Measurements from ENCODE around the gene MAST1.
A peak's percentile ranks its signal among the peaks of the same experiment; 100 is the strongest.
"Not testable (repeated sequence)": the region's sequence is repeated elsewhere in the genome, so short reads cannot be mapped to it uniquely, and the experiment has no call there.

The MAST1 gene

DNA sequence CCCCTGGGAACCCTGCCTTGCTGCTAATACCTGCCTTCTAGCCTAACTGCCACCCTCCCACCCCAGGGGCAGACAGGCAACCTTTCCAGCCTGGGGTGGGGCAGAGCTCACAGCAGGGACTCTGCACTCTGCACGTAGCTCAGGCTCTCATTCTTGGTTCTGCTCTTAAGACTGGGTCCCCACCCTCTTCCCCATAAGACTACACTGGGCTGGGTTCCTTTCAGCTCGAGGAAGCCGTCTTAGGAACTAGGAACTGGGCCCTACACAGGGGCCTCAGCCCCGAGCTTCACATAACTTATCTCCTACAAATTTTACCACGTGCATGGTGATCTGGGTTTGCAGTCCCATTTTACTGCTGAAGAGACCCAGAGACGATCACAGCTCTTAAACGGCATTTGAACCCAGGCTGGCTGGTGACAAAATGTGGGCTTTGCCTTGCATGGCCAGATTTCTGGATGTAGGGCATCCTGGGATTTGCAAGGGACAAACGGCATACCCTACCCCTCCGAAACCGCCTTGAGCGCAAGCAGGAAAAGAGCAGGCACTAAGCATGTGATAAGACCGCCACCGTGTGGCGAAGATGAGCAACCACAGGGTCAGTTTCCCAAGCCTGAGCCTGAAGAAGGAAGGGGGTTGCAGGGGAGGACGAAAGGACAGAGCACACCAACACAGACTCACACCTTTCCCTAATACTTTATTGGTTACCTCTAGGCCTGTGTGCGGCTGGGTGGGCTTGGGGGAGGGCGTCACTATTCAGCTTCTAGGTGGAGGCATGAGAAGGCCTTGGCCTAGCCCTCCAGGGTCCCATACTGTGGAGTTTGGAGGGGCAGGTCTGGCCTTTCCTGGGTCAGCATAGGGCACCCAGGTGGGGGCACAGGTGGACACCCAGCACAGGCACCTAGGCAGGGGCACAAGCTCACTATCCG lies 41.9 kb upstream of the MAST1 start:
- Mint-ChIP-seq H3K27me3 (peaks cover 8% of the 10 kb centered on the region), H3K36me3 (ENCODE audit: low read depth) (peaks cover 52% of the 10 kb centered on the region), H3K4me1 (ENCODE audit: low read depth) (peaks cover 39% of the 10 kb centered on the region), H3K4me3 (peak overlapping the region; percentile 70), H3K9me3 (no peaks in the 10 kb centered on the region), H3K27ac (no peak overlapping the region)
- intact Hi-C loops (cut with micrococcal nuclease), result loop anchor here (1.0 kb wide), 2 partner anchors 19 to 36 kb away; no protein-coding TSS in a partner anchor

DNA sequence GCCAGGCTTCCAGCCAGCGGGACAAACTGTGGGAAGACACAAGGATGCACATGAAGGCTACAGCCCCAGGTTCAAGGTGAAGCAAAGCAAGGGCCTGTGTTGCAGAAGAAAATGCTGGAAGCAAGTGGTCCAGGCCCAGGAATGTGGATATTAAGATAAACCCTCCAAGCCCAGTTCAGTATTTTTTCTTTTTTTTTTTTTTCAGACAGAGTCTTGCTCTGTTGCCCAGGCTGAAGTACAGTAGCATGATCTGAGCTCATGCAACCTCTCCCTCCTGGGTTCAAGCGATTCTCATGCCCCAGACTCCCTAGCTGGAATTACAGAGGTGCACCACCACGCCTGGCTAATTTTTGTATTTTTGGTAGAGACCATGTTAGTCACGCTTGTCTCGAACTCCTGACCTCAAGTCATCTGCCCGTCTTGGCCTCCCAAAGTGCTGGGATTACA lies 41.2 kb upstream of the MAST1 start:
- Mint-ChIP-seq H3K36me3 (ENCODE audit: low read depth) (peaks cover 45% of the 10 kb centered on the region), H3K9me3 (no peaks in the 10 kb centered on the region), H3K4me3 (no peak overlapping the region), H3K27ac (no peak overlapping the region), H3K4me1 (ENCODE audit: low read depth) (peaks cover 46% of the 10 kb centered on the region), H3K27me3 (peaks cover 16% of the 10 kb centered on the region)
- intact Hi-C loops (cut with micrococcal nuclease), result no loop called here

DNA sequence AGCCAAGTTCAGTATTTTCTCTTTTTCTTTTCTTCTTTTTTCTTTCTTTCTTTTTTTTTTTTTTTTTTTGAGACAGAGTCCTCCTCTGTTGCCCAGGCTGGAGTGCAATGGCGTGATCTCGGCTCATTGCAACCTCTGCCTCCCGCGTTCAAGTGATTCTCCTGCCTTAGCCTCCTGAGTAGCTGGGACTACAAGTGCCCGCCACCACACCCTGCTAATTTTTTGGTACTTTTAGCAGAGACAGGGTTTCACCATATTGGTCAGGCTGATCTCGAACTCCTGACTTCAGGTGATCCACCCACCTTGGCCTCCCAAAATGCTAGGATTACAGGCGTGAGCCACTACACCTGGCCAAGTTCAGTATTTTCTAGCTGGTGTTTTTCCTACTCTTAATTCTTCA lies 40.7 kb upstream of the MAST1 start:
- H3K4me3 Mint-ChIP-seq; intact Hi-C loops (cut with micrococcal nuclease); H3K27ac Mint-ChIP-seq; H3K9me3 Mint-ChIP-seq: not testable (repeated sequence)
- Mint-ChIP-seq H3K27me3 (peaks cover 20% of the 10 kb centered on the region), H3K4me1 (ENCODE audit: low read depth) (peaks cover 51% of the 10 kb centered on the region), H3K36me3 (ENCODE audit: low read depth) (peaks cover 40% of the 10 kb centered on the region)

DNA sequence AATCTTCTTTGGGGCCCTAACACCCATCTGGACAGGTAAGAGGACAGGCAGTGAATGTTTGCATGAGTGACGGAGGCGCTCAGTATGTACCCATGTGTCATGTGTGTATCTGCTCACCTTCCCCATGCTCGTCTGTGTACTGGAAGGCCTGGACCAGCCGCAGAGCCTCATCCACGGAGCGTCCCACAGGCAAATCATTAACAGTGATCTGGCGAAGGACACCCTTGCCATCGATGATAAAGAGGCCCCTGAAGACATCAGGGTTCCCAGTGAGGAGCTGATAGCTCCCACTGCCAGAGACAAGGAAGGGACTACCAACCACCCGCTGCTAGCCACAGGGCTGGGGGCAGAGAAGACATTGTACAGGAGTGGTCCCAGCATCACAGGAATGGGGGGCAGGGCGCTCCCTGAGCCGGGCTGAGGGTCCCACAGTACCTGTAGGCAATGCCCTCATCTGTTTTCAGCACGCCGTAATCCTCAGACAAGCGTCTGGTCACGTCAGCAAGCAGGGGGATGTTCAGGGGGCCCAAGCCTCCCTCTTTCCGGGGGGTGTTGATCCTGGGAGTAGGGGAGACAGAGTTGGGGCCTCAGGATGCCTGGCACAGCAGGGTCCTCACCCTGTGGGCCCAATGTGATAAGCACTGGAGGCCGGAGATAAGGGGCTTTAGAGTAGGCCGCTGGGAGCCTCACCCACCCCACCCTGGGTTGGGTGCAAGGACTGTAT lies 38.4 kb upstream of the MAST1 start:
- intact Hi-C loops (cut with micrococcal nuclease), result no loop called here
- Mint-ChIP-seq H3K36me3 (ENCODE audit: low read depth) (peaks cover 23% of the 10 kb centered on the region), H3K27ac (no peak overlapping the region)

DNA sequence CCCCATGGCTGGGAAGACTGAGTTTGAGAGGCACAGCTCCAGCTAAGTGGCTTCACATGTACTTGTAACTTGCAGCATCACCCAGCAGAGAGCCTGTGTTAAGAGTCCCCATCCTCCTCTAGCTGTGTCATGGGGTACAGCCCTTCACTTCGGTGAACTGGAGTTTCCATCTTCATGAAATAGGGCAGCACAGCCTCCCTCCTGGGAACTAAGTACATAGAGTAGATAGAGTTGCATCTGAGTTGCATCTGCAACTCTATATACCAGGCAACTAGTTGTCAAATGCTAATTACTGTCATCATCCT lies 37.9 kb upstream of the MAST1 start:
- H3K27ac Mint-ChIP-seq, result no peak overlapping the region
- H3K27me3 Mint-ChIP-seq, result peaks cover 32% of the 10 kb centered on the region
- H3K9me3 Mint-ChIP-seq, result no peaks in the 10 kb centered on the region
- peaks cover 39% of the 10 kb centered on the region for H3K4me1 Mint-ChIP-seq (ENCODE audit: low read depth)
- peak overlapping the region; percentile 78 for H3K4me3 Mint-ChIP-seq
- H3K36me3 Mint-ChIP-seq (ENCODE audit: low read depth), result peaks cover 23% of the 10 kb centered on the region
- intact Hi-C loops (cut with micrococcal nuclease), result no loop called here

More for the DNA sequence above, 38.4 kb upstream of the MAST1 start:
- peaks cover 32% of the 10 kb centered on the region for H3K27me3 Mint-ChIP-seq
- no peak overlapping the region for H3K4me3 Mint-ChIP-seq
- peaks cover 42% of the 10 kb centered on the region for H3K4me1 Mint-ChIP-seq (ENCODE audit: low read depth)
- no peaks in the 10 kb centered on the region for H3K9me3 Mint-ChIP-seq

DNA sequence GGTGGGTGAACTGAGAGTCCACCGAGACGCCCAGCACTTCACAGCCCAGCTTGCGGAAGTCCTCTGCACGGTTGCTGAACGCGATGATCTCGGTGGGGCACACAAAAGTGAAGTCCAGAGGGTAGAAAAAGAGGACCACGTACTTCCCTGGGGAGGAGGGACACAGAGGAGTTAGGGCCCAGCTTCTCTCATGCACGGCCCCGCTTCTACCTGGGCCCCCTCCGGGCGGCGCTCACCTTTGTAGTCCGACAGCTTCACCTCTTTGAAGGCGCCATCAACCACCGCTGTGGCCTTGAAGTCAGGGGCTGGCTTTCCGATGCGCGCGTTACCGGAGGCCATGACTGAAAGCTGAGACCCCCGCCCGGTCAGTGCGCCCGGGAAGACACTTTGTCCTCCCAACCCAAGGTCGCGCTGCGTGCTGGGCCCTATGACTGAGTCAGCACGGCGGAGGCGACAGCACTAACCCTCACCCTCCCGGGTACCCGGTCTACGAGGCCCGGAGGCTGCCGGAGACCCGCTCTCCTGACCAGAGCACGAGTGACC lies 37.3 kb upstream of the MAST1 start:
- intact Hi-C loops (cut with micrococcal nuclease), result no loop called here
- peaks cover 36% of the 10 kb centered on the region for H3K4me1 Mint-ChIP-seq (ENCODE audit: low read depth)
- H3K9me3 Mint-ChIP-seq, result no peaks in the 10 kb centered on the region
- peaks cover 32% of the 10 kb centered on the region for H3K27me3 Mint-ChIP-seq
- H3K4me3 Mint-ChIP-seq, result peak overlapping the region; percentile 78
- H3K27ac Mint-ChIP-seq, result peak overlapping the region; percentile 67
- peaks cover 23% of the 10 kb centered on the region for H3K36me3 Mint-ChIP-seq (ENCODE audit: low read depth)

DNA sequence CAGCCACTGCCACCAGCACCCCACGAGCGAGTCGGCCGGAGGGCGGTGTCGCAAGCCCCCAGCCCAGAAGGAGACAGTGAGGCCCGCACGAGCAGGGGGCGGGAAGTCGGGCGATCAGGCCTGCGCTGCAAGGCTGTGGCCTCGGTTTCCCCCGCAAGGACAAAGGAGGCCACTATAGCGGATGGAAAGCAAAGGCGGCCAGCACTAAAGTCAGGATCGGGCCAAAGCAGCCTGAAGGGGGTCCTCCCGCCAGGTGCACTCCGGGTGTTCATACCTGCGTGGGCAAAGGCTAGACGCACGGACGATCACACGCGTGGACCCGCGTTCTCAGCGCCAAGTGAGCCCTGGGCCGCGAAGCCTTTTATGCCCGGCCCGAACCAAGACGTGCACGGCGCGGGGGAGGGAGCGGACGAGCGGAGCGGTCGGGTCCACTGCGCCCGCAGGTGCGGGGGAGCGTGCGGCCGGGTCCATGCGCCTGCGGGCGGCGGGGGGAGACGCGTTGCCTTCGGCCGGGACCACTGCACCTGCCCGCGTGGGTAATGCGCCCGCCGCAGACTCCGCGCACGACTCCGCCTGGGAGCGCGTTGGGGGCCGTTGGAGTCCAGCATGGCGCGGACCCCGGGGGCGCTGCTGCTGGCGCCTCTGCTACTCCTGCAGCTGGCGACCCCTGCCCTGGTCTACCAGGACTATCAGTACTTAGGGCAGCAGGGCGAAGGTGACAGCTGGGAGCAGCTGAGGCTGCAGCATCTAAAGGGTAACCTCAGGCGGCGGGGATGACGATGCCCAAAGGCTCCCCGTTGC lies 36.6 kb upstream of the MAST1 start, which contains the start of the genes PRDX2 and THSD8:
Gene PRDX2 (minus strand): TSS at position 335 of the 801 bp plus-strand sequence. CDS start 539 bp downstream, outside the sequence.
Gene THSD8 (plus strand): TSS at position 604 of the 801 bp plus-strand sequence. CDS start 3 bp downstream, at position 607.
- Mint-ChIP-seq H3K4me3 (peak within 1 kb of the TSS; percentile 78), H3K9me3 (no peaks in the 10 kb centered on the region), H3K4me1 (ENCODE audit: low read depth) (peaks cover 36% of the 10 kb centered on the region), H3K27me3 (peaks cover 32% of the 10 kb centered on the region), H3K36me3 (ENCODE audit: low read depth) (peaks cover 27% of the 10 kb centered on the region), H3K27ac (peak within 1 kb of the TSS; percentile 67)
- intact Hi-C loops (cut with micrococcal nuclease), result no loop called here

DNA sequence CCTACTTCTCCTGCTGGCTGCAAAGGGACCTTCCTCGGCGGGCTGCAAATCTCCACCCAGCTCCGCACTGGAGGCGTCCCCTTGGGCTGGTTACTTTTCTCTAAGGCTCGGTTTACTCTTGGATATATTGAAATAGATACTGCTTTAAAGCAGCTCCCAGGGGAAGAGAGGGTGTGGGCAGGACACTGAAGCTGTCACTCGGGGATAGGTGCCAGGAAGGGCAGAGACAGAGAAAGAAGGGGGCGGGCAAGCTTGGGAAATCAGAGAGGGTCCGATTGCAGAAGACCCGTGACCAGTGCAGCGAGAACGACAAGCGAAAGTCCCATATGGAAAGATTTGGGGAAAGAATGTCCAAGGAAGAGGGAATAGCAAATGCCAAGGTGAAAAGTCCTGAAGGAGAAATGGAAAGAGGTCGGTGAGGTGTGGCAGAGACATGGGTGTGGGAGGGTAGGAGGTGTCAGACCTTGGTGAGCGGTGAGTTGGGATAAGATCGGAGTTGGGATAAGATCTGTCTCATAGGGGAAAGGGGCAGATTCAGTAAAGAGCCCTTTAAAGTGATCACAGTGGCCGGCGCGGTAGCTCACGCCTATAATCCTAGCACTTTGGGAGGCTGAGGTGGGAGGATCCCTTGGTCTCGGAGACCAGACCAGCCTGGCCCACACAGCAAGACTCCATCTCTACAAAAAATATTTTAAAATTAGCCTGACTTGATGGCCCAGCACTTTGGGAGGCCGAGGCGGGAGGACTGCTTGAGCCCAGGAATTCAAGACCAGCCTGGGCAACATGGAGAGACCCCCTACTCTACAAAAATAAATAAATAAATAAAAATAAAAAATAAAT lies 35.8 kb upstream of the MAST1 start:
- Mint-ChIP-seq H3K27ac (no peak overlapping the region), H3K9me3 (no peaks in the 10 kb centered on the region), H3K4me1 (ENCODE audit: low read depth) (peaks cover 36% of the 10 kb centered on the region), H3K36me3 (ENCODE audit: low read depth) (peaks cover 28% of the 10 kb centered on the region), H3K4me3 (peak overlapping the region; percentile 78), H3K27me3 (peaks cover 32% of the 10 kb centered on the region)
- intact Hi-C loops (cut with micrococcal nuclease), result no loop called here

DNA sequence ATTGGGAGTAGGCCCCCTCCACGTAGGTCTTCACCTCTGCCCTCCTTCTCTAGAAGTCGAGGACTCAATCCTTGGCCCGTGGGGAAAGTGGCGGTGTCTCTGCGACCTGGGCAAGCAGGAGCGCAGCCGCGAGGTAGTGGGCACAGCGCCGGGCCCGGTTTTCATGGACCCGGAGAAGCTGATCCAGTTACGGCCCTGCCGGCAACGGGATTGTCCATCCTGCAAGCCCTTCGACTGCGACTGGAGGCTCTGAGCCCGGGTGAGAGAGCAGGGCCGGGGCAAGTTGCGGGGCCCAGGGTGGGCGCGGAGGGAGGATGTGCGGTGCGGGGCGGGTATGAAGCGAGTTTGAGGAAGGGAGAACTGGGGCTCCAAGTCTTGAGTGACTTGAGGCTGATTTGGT lies 34.3 kb upstream of the MAST1 start:
- H3K27me3 Mint-ChIP-seq, result peaks cover 32% of the 10 kb centered on the region

DNA sequence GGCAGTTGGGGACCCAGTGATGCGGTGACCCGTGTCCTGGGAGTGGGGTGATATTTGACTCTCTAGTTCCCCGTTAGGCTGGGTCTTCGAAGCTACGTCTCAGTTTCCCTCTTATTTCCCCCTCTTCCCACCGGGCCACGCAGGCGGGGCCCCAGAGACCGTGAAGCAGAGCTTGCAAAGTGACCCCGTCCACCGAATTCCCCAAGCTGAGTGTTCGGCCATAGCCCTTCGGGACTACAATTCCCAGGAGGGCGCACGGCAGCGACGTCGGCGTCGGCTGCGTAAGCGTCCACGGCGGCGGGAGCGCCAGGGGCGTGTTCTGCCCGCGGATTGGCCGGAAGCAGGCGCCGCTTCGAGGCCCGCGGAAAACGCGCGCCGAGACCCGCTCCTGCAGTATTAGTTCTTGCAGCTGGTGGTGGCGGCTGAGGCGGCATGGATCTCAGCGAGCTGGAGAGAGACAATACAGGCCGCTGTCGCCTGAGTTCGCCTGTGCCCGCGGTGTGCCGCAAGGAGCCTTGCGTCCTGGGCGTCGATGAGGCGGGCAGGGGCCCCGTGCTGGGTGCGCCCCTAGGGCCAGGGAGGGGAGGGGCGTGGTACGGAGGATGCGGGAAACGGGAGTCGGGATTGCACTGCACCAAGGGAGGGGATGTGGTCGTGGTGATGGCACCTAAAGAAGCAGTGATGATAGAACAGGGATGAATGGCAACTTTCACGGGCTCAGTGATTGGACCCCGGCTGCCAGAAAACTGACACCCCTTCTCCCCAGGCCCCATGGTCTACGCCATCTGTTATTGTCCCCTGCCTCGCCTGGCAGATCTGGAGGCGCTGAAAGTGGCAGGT lies 31.9 kb upstream of the MAST1 start, which contains the start of gene RNASEH2A:
Gene RNASEH2A (plus strand): TSS at position 343 of the 840 bp plus-strand sequence. CDS start 90 bp downstream, at position 433.
- Mint-ChIP-seq H3K4me3 (peak within 1 kb of the TSS; percentile 95), H3K27ac (peak within 1 kb of the TSS; percentile 93), H3K9me3 (no peaks in the 10 kb centered on the region), H3K4me1 (ENCODE audit: low read depth) (peaks cover 27% of the 10 kb centered on the region), H3K27me3 (peaks cover 23% of the 10 kb centered on the region), H3K36me3 (ENCODE audit: low read depth) (peaks cover 11% of the 10 kb centered on the region)
- intact Hi-C loops (cut with micrococcal nuclease), result no loop called here

More for the DNA sequence above, 34.3 kb upstream of the MAST1 start:
- no peak overlapping the region for H3K27ac Mint-ChIP-seq
- H3K9me3 Mint-ChIP-seq, result no peaks in the 10 kb centered on the region
- no peak overlapping the region for H3K4me3 Mint-ChIP-seq
- intact Hi-C loops (cut with micrococcal nuclease), result no loop called here
- peaks cover 36% of the 10 kb centered on the region for H3K4me1 Mint-ChIP-seq (ENCODE audit: low read depth)
- H3K36me3 Mint-ChIP-seq (ENCODE audit: low read depth), result peaks cover 21% of the 10 kb centered on the region

DNA sequence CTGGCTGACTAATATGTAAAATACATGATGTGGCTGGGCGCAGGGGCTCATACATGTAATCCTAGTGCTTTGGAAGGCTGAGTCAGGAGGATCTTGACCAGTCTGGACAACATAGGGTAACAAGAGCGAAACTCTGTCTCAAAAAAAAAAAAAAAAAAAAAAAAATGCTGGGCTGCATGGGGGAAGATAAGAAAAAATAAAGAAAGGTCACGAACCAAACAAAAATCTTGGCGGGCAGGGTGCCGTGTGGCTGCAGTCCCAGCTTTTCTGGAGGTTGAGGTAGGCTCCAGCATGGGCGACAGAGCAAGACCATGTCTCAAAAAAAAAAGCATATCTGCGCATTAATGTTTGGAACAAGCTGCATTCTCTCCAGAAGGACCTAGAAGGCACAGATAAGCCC lies 23.2 kb upstream of the MAST1 start:
- no peaks in the 10 kb centered on the region for H3K9me3 Mint-ChIP-seq

DNA sequence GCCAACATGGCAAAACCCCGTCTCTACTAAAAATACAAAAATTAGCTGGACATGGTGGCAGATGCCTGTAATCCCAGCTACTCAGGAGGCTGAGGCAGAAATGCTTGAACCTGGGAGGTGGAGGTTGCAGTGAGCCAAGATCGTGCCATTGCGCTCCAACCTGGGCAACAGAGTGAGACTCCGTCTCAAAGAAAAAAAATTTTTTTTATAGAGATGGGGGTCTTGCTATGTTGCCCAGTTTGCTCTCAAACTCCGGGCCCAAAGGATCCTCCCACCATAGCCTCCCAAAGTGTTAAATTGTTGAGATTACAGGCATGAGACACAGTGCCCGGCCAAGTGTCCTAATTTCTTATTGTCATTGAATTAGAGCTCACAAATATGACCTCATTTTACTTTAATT lies 21.1 kb upstream of the MAST1 start:
- H3K27ac Mint-ChIP-seq; H3K4me1 Mint-ChIP-seq (ENCODE audit: low read depth); H3K9me3 Mint-ChIP-seq; intact Hi-C loops (cut with micrococcal nuclease); H3K27me3 Mint-ChIP-seq; H3K4me3 Mint-ChIP-seq: not testable (repeated sequence)
- H3K36me3 Mint-ChIP-seq (ENCODE audit: low read depth), result peaks cover 31% of the 10 kb centered on the region

More for the DNA sequence above, 23.2 kb upstream of the MAST1 start:
- no peaks in the 10 kb centered on the region for H3K4me1 Mint-ChIP-seq (ENCODE audit: low read depth)
- no peaks in the 10 kb centered on the region for H3K27me3 Mint-ChIP-seq
- H3K27ac Mint-ChIP-seq, result no peak overlapping the region
- H3K4me3 Mint-ChIP-seq, result no peak overlapping the region
- intact Hi-C loops (cut with micrococcal nuclease), result no loop called here
- peaks cover 31% of the 10 kb centered on the region for H3K36me3 Mint-ChIP-seq (ENCODE audit: low read depth)
